Lung (tissue), 12 donors: ENCODE measurements around the gene CIDEA. TPM values are rescaled to one million over a fixed set of nuclear protein-coding genes. Genes with fewer than 3 reads are reported as not detected.

Source experiments
- ATAC-seq: fragments of 200-7000 bp; cut with Tn5 transposase; one replicate; pipeline ENCODE4 v1.9.1; 2020; ENCODE audit warnings: moderate number of reproducible peaks; ENCODE audit not compliant: insufficient read depth, low FRiP score
- DNase-seq, 3 donors: peaks; one replicate each; pipeline ENCODE4 v3.0.0-alpha.2; 2013 to 2017
- H3K27ac ChIP-seq, 2 donors: one replicate each; pipeline ENCODE4 v1.5.1; 2013; ENCODE audit warnings: mild to moderate bottlenecking in 2 of 2, moderate library complexity in 2 of 2, control low read depth in 1 of 2, inconsistent platforms in 1 of 2, low read depth in 1 of 2, low read length in 1 of 2
- H3K27me3 ChIP-seq, 3 donors: one replicate each; pipeline ENCODE4 v1.5.1; 2013; ENCODE audit warnings: low read length in 2 of 3; ENCODE audit not compliant: control insufficient read depth in 3 of 3, insufficient read depth in 3 of 3
- H3K36me3 ChIP-seq, 4 donors: one replicate each; pipeline ENCODE4 v1.5.1; 2013; ENCODE audit warnings: low read length in 4 of 4, mild to moderate bottlenecking in 1 of 4, moderate library complexity in 1 of 4; ENCODE audit not compliant: control insufficient read depth in 4 of 4, insufficient read depth in 4 of 4
- H3K4me1 ChIP-seq, 5 donors: one replicate each; pipeline ENCODE4 v1.5.1; 2013; ENCODE audit warnings: low read length in 5 of 5, mild to moderate bottlenecking in 2 of 5, moderate library complexity in 1 of 5; ENCODE audit not compliant: control insufficient read depth in 5 of 5, insufficient read depth in 5 of 5
- H3K4me3 ChIP-seq: one replicate; pipeline ENCODE4 v1.5.1; 2013; ENCODE audit warnings: mild to moderate bottlenecking, control low read depth, moderate library complexity
- H3K9ac ChIP-seq, 2 donors: one replicate each; pipeline ENCODE4 v1.5.1; 2013; ENCODE audit warnings: low read length in 2 of 2, control low read depth in 1 of 2; ENCODE audit not compliant: insufficient read depth in 1 of 2
- H3K9me3 ChIP-seq, 4 donors: one replicate each; pipeline ENCODE4 v1.5.1; 2013; ENCODE audit warnings: low read length in 3 of 4, mild to moderate bottlenecking in 1 of 4, moderate library complexity in 1 of 4; ENCODE audit not compliant: control insufficient read depth in 4 of 4, insufficient read depth in 3 of 4
- WGBS, 2 donors: extraction: QIAGEN DNeasy Blood & Tissue Kit; methylation state at CpG; one replicate each; pipeline ENCODE4 v1.1.7; 2013; 5-methylcytosine and 5-hydroxymethylcytosine counted together
- polyA plus RNA-seq, 2 donors: library from polyadenylated mRNA; stranded (reverse); fragments of 200-250 nt; gene quantifications; one replicate each; pipeline ENCODE4 v1.2.1, GENCODE V29; 2013
- total RNA-seq, 2 donors: library from RNA; depleted of rRNA in 1 of 2; stranded (reverse); fragments of >200 nt in 1 of 2; gene quantifications; one replicate each; pipeline ENCODE4 v1.2.1, GENCODE V29; 2014 to 2021
- TF ChIP-seq, protein P1 (sequence below): IDR thresholded peaks from 2 replicates; pipeline ENCODE4 v1.5.1; 2012; ENCODE audit warnings: mild to moderate bottlenecking; ENCODE audit errors: control extremely low read depth, extremely low read depth
- donor health status: control.
- donor health status: control.
- donor health status: Bipolar disorder and iron deficiency.
- donor health status: healthy.
- donor health status: DM: yes; HTN: yes; CAD: no.

CIDEA gene
- total and polyA plus RNA-seq, 4 donors: 1.2 TPM; not detected in 3

DNA sequence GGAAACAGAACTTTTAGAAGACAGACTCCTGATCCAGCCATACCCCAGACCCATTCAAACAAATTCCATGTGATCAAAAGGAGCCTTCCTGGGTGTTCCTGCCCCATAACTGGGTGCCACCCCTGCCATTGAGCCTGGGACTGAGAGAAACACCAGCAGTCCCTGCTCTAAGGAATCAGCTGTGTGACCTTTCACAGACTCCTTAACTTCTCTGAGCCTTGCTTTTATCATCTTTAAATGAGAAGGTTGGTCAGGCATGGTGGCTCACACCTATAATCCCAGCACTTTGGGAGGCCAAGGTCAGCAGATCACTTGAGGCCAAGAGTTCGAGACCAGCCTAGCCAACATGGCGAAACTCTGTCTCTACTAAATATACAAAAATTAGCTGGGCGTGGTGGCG lies 20.6 kb downstream of the CIDEA start:
- 97 to 98% methylated on average over 4 of the region's 4 CpGs for WGBS, 2 donors

DNA sequence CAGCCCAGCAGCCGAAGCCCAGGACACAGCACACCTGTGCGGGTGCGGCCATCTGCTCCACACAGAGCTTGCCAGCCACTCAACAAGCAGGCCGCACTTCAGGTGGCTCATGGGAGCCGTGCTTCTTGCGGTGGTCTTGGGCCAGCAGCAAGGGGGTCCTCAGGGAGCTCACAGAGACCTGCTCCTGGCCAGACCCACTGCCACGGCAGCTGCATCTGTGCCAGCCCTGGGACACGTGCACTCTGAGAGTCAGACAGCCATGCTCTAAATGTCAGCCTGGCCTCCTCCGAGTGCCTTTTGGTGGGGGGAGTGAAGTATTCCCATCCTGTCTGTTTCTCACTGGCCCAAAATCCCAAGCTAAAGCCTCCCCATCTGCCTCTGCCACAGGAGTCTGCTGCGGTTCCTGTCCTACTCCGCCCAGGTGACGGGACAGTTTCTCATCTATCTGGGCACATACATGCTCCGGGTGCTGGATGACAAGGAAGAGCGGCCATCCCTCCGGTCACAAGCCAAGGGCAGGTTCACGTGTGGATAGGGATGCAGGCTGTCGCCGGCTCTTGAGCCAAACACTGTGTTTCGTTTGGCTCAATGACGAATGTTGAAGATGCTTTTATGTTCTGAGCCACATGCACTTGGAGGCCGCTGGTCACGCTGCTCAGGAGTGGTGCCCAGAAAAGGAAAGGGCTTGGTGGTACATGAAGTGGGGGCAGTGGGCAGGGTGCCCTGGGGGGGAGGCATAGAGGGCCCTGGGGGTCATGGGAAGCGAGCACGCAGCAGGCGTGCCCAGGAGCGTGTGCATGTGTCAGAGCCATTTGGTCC lies 22.8 kb downstream of the CIDEA start:
- H3K27me3 ChIP-seq: no peaks in the 10 kb centered on the region
- TF ChIP-seq, protein P1, sequence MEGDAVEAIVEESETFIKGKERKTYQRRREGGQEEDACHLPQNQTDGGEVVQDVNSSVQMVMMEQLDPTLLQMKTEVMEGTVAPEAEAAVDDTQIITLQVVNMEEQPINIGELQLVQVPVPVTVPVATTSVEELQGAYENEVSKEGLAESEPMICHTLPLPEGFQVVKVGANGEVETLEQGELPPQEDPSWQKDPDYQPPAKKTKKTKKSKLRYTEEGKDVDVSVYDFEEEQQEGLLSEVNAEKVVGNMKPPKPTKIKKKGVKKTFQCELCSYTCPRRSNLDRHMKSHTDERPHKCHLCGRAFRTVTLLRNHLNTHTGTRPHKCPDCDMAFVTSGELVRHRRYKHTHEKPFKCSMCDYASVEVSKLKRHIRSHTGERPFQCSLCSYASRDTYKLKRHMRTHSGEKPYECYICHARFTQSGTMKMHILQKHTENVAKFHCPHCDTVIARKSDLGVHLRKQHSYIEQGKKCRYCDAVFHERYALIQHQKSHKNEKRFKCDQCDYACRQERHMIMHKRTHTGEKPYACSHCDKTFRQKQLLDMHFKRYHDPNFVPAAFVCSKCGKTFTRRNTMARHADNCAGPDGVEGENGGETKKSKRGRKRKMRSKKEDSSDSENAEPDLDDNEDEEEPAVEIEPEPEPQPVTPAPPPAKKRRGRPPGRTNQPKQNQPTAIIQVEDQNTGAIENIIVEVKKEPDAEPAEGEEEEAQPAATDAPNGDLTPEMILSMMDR: no peak
- no peaks in the 10 kb centered on the region for H3K9me3 ChIP-seq
- no peaks in the 10 kb centered on the region for H3K36me3 ChIP-seq
- 91 to 92% methylated on average over 26 of the region's 26 CpGs for WGBS, 2 donors
- no peak for DNase-seq
- no peak overlapping the region for H3K4me3 ChIP-seq
- no peak for ATAC-seq
- H3K27ac ChIP-seq: no peak overlapping the region
- H3K9ac ChIP-seq: no peak overlapping the region
- peaks cover 0 to 22% (median 5%) of the 10 kb centered on the region in 5 donors for H3K4me1 ChIP-seq

More for the DNA sequence above, 20.6 kb downstream of the CIDEA start:
- no peaks in the 10 kb centered on the region for H3K36me3 ChIP-seq
- H3K27me3 ChIP-seq: no peaks in the 10 kb centered on the region
- peaks cover 0 to 17% (median 3%) of the 10 kb centered on the region in 5 donors for H3K4me1 ChIP-seq
- DNase-seq: no peak
- TF ChIP-seq, protein P1: no peak
- H3K4me3 ChIP-seq: no peak overlapping the region
- no peak overlapping the region for H3K27ac ChIP-seq
- no peak for ATAC-seq
- H3K9me3 ChIP-seq: no peaks in the 10 kb centered on the region
- H3K9ac ChIP-seq: no peak overlapping the region

DNA sequence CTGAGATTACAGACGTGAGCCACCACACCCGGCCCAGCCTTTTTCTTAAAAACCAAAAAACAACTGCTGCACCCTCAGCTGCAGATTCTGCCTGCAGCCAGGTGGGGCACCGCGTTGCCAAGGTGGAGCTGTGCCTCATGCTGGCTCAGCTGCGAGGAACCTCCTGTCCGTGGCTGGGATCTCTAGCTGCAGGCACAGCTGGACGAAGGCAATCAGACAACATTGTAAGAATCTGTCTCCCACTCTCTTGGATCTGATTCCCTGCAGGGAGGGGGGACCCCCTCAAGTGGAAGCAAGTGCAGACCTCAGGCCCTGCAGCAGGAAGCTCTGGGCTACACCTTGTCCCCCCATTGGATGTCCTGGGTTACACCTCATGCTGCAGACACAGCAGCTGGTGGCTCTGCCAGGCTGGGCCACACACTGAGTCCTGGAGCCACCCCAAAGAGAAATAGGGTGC lies 24.1 kb downstream of the CIDEA start:
- Histone ChIP-seq H3K4me3 (no peak overlapping the region), H3K4me1 (peaks cover 0 to 22% (median 5%) of the 10 kb centered on the region in 5 donors), H3K27me3 (peaks cover 0 to 2% (median 0%) of the 10 kb centered on the region in 3 donors), H3K27ac (peak overlapping the region; percentile 87 to 98), H3K36me3 (no peaks in the 10 kb centered on the region), H3K9me3 (no peaks in the 10 kb centered on the region), H3K9ac (peak overlapping the region in 1 of 2 donors; percentile 89)
- 68 to 73% methylated on average over 7 of the region's 7 CpGs for WGBS, 2 donors
- ATAC-seq: no peak
- TF ChIP-seq, protein P1: no peak
- DNase-seq: no peak
